Suppressor macrophage (primary cell): ENCODE results near the gene SNX12.
A peak's percentile ranks its signal among the peaks of the same experiment; 100 is the strongest.

Experiments
- DNase-seq, 4 experiments: peaks; one replicate each; pipeline ENCODE4 v3.0.0-alpha.2; 2020 to 2022
- total RNA-seq, 17 experiments: gene quantifications; one replicate each; lab custom pipeline; 2026; ENCODE audit warnings: mixed read lengths in 6 of 17, inconsistent platforms in 3 of 17; lab: John Stamatoyannopoulos, UW

The SNX12 gene
- 32.3 to 95.2 (median 72.8) reads per million in 17 experiments for total RNA-seq

DNA sequence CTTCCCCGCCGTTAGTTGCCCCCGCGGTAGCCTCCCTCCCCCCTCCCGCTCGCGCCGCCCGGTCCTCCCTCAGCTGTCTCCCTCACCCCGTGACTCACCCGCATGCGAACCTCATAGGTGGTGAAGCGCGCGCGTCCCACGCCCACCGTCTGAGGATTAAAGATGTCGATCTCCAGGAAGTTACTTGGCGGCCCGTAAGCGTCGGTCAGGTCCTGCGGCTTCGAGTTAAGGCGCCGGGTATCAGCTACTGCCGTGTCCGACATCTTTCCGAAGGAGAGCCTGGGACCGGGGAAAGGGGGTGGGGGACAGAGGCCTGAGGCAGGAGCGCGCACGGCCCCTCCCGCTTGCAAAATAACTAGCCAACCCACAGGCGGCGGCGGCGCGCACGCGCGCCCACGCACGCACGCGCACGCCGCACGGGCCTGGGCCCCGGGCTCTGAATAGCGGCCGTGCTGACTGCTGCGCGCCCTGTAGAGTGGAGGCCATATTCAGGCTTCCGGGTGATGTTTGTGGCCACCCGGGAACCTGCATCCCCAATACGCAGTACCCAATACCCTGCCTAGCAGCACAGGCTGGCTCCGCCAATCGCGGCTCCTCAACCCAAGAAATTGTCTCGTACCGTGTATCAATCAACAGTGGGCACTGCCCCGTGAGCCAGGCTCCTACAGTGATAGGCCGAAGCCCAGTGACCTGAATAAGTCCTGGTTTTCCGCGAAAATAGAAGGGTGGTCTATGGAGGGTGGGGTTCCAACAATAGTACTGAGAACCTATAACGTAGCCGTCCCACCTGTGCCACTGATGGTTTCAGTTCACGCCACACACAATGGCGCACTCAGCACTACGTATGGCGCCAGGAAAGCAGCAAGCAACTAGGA, at the start of gene SNX12:
SNX12 (minus strand) TSS at position 291 of the 875 bp plus-strand sequence; CDS start at position 263, 28 bp downstream.
- peak; percentile 93 to 95 (median 94) for DNase-seq

DNA sequence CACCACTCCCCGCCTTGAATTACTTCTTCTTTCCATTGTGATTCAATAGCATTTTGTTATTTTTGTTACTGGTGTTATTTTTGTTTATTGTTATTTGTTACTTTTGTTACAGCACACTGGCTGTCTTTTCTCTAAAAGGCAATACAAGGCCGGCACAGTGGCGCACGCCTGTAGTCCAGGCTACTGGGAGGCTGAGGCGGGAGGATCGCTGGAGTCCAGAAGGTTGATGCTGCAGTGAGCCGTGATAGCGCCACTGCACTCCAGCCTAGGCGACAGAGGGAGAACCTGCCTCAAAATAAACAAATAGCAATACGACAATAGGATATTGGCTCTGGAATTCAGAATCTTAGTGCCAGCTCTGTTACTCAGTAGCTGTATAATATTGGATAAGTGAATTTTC, 49.2 kb upstream of the SNX12 start:
- no peak for DNase-seq

DNA sequence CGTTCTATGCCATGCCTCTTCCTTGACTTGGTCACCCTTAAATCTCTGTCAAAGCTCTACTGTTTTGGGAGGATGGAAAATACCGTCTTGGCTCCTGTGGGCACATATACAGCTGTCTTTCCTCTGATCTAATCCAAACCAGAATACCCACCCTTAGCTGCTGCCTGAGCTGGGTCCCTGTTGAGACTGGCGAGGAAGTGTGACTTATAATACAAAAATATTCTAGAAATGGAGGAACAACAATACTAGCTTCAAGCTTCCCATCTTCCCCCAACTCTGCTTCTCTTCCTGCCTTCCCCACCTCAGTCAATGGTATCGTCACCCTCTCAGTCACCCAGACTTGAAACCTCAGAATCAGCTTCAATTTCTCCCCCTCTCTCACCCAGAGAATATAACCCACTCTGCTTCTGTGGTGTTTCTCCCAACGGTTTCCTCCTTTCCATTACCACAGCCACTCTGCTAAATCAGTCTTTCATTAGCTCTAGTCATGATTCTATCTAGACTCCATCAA, 43.8 kb upstream of the SNX12 start:
- DNase-seq = peak in 3 of 4 experiments; percentile 14 to 28 (median 21)

DNA sequence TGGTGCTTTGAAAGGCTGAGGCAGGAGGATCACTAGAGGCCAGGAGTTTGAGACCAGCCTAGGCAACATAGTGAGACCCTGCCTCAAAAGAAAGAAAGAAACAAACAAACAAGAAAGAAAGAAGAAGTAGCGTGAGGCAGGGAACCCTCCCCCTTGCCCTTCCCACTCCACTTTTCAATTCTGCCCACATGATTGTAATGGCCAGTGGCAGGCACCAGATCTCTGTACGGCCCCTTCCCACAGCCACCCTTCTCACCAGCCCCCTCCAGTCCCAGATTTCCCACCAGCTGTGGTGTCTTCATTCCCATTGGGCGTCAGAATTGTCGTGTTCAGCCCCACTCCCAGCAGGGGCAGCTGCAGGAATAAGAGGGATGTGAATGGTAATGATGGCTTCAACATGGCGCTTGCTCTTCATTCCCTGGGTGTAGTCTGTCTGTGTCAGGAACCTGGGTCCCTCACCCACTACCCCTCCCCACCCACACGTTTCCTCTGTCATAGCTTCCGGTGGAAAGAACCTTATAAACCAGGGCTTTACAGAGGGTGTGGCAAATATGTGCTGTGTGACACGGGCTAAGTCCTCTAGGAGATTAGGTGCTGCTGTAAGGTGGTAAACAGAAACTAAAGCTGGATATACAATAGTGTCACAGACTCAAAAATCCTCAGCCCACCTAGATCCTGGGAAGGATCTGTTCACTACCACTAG, 43.2 kb upstream of the SNX12 start, which contains the start of gene IL2RG:
IL2RG (minus strand) TSS at position 437 of the 703 bp plus-strand sequence; CDS start at position 399, 38 bp downstream.
- DNase-seq = peak; percentile 56 to 76 (median 74)

DNA sequence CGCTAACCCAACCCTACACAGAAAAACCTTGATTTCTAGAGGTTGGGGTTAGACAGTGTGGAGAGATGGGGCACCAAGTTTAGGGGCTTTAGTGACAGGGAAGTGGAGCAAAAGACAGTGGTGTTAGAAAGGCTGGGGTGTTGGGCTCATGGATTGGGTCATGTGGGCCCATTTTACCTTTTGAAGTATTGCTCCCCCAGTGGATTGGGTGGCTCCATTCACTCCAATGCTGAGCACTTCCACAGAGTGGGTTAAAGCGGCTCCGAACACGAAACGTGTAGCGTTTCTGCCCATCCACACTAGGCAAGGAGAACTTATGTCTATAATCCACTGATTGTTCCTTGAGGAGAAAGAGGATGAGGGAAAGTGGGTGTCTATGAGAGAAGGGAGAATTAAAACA, 40.9 kb upstream of the SNX12 start:
- DNase-seq = no peak

DNA sequence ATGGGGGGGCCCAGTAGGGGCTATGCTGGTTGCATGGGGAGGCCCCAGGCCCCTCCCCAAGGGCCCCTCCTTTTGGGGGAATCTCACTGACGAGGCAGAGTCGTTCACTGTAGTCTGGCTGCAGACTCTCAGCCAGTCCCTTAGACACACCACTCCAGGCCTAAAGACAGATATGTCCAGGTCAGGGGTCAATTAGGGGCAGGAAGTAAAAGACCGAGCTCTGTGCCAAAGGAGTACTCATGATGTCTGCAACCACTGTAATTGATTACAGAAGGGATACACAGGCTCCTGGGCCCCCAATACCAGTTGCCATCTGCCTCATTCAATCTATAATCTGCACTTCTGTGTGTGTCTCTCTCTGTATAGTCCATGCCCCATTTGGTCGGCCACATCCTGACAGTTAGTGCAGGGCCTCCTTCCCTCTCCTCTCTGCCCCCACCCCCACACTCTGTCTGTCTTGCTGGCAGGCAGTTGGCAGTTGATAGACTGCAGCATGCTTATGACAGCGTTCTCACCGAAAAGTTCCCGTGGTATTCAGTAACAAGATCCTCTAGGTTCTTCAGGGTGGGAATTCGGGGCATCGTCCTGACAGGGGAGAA, 39.7 kb upstream of the SNX12 start:
- peak in 2 of 4 experiments; percentile 26 to 34 for DNase-seq

DNA sequence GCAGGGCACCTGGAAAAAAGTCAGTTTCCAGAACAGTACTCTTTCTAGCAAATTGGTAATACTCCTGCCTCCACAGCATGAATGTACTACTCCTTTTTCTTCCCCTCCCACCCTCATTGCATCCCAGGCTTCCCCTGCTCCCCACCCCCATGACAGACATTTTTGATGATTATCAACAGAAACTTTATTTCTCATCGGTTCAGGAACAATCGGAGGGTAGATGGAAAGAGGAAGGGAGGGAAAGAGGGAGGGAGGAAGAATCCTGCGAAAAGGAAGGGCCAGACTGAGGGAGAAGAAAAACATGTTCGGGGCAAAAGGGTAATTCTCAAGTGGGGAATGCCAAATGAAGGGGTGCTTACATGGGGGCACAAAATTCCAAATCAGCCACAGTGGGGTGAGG, 39.1 kb upstream of the SNX12 start:
- DNase-seq = no peak

DNA sequence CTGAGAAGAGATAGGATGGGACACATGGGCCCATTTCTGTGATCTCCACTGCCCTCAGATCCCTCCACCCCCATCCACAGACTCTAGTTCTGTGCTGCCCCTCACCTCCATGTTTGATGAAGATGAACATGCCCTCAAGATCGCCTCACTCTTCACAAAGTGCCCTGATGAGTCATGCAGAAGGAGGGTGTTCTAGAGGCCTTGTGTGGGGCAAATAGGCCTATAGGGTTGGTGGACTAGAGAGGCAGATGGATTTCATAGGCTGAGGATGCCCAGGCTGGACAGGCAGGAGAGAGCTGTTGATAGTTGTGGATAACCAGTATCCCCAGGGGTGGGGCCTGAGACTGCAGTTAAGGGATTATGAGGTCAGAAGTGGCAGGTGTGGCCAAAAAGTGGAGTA, 38.3 kb upstream of the SNX12 start, which contains the start of gene CXorf65:
CXorf65 (minus strand) TSS at position 314 of the 400 bp plus-strand sequence; CDS start at position 130, 184 bp downstream.
- DNase-seq = peak in 1 of 4 experiments; percentile 21

DNA sequence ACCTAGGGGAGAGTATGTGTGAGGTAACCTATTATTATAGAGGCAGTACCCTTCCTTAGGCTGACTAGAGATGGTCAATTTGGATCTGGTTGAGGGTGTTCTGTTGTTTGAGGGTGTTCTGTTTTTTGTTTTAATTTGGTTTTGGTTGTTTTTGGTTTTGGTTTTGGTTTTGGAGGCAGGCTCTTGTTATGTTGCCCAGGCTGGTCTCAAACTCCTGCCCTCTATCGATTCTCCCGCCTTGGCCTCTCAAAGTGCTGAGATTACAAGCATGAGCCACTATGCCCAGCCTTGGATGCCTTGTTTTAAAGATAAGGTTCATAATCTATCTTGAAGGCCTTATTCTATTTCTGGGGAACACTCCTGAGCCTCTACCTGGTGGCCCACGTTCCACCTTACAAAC, 37.5 kb upstream of the SNX12 start:
- no peak for DNase-seq

DNA sequence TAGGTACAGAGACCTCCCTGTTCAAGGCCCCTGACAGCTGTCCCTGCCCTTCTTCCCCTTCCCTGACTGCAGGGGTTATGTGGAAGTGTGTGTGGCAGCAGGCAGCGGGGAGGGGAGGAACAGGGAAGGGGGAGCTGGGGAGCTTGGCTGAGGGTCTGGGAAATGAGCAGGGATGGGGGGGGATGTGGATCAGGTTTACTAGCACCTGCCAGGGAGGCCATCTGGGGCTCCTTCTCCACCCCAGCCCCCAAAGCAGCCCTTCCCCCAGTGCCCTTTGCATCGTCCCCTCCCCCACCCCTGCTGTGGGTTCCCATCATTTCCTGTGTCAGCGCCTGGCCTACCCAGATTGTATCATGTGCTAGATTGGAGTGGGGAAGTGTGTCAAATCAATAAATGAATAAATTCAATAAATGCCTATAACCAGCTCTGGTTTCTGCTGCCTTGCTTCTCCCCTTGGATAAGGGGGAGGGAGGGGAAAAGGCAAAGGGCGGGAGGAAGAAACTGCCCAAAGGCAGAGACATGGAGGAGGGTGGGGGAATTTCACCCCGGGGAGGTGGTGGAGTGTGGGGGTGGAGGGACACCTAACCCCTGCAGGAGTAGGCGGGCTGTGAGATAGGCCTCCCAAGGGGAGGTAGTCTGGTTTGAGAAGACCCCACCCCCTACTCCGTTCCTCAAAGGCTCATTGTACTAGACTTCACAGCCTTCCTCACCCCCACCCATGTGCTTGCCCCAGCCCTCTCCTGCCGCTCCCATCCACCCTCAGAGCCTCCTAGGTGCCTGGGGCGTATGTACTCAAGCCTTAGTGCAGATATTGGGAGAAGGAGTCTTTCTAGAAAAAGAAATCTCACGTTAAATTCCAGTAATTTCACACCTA, 35.2 kb upstream of the SNX12 start:
- peak in 3 of 4 experiments; percentile 34 to 65 (median 52) for DNase-seq

DNA sequence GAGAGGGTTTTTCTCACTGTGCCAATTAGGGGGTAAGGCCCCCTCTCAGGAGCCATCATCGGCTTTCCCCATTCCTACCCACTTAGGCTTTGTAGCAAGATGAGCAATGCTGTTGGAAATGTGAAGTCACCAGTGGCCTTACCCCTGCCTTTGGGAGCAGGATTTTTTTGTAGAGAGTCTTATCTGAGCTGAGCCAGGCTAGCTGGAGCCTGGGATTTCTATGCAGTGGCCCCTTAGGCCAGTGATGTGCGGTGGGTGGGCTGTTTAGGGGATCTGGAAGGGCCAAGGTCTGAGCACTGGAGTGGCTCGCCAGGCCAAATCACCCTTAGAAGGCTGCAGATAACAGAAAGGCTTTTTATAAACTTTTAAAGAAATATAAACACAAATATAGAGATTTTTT, 34.2 kb upstream of the SNX12 start:
- DNase-seq = no peak

DNA sequence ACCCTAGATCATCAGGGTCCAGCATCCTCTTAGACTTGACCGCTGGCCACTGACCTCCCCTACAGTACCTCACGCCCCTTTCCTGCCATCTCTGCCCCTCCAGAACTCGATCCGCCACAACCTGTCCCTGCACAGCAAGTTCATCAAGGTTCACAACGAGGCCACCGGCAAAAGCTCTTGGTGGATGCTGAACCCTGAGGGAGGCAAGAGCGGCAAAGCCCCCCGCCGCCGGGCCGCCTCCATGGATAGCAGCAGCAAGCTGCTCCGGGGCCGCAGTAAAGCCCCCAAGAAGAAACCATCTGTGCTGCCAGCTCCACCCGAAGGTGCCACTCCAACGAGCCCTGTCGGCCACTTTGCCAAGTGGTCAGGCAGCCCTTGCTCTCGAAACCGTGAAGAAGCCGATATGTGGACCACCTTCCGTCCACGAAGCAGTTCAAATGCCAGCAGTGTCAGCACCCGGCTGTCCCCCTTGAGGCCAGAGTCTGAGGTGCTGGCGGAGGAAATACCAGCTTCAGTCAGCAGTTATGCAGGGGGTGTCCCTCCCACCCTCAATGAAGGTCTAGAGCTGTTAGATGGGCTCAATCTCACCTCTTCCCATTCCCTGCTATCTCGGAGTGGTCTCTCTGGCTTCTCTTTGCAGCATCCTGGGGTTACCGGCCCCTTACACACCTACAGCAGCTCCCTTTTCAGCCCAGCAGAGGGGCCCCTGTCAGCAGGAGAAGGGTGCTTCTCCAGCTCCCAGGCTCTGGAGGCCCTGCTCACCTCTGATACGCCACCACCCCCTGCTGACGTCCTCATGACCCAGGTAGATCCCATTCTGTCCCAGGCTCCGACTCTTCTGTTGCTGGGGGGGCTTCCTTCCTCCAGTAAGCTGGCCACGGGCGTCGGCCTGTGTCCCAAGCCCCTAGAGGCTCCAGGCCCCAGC, 32.7 kb upstream of the SNX12 start:
- DNase-seq = no peak

DNA sequence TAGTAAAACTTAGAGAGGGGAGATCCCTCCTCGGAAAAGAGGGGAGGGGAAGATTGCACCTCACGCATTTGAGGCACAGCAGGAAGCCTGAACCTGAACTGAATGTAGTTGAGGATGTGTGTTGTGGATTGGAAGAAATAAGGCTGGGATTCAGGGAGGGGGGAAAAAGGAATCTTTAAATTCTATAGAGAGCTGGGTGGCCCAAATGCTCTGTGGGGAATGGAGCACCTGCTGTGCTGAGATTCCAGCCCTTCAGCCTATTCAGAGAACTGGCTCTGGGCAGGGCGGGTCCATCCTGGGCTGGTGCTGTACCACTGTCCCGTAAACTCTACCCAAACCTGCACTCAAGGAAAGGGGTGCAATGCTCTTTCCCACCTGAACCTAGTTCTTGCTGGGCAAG, 31.6 kb upstream of the SNX12 start:
- DNase-seq = no peak

DNA sequence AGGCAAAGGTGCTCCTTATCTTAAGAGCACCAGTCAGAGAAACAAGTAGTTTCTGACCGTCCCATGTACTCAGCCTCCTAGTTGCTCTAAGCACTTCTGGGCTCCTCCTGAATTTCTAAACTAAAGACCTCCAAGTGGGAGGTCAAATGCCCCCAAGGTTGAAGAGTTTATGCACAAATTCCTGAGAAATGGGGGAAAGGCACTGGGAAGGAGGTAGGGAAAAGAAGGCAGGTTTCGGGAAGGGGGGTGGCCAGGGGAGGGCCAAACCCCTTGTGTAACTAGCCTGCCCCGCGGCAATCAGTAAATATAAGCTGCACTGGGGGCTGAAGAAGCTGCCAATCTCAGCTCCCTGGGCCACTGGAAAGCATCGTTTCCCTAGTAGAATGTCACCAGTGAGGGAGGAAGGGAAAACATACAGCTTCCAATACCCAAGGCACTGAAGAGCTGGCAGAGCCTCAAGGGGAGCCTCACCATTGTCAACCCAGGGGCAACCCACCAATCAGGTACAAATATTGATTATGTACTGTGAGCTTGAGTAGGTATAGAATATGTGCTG, 30.9 kb upstream of the SNX12 start:
- no peak for DNase-seq

DNA sequence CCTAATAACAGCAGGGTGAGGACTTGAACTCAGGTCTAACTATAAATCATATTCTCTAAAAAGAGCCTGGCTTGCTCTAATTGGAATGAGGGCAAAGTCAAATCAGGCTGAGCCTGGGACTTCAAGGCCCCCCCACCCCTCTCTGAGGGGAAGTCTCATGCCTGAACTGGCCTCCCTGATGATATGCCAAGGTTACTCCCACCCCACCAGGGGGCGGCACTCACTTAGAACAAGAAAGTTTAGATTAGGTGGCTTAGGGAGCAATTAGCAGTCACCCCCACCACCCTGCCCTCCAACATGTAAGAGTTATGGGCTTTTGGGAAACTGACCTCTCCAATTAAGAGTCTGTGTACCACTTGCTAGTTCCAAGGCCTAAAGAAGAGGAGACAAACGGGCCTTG, 30.2 kb upstream of the SNX12 start:
- peak; percentile 64 to 82 (median 78) for DNase-seq

DNA sequence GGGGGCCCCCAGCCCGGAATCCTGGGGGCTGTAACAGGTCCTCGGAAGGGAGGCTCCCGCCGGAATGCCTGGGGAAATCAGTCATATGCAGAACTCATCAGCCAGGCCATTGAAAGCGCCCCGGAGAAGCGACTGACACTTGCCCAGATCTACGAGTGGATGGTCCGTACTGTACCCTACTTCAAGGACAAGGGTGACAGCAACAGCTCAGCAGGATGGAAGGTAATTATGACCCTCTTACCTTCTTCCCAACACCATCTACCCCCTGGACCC, 28.6 kb upstream of the SNX12 start:
- no peak for DNase-seq

DNA sequence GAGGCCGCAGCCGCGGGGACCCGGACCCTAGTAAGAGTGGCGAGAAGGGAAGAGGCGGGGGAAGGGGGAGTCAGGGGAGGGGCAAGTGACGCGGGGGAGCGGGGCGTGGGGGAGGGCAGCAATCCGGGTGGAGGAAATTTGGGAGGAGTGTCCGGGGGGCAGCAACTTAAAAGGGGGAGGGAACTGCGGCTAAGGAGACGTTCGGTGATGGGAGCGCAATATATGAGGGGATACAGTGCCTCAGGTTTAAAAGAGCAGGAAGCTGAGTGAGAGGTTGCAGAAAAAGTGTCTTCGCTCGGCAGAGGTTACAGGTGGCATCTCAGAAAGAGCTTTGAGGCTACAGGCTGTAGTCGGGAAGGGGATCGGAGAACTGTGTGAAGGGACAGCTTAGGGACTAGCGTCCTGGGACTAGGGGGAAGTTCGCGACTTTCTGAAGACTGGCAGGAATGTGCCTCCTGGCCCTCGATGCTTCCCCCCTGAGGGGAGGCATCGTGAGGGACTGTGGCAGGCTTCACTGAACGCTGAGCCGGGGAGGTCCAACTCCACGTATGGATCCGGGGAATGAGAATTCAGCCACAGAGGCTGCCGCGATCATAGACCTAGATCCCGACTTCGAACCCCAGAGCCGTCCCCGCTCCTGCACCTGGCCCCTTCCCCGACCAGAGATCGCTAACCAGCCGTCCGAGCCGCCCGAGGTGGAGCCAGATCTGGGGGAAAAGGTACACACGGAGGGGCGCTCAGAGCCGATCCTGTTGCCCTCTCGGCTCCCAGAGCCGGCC, 28.0 kb upstream of the SNX12 start:
- peak in 2 of 4 experiments; percentile 38 to 61 for DNase-seq

DNA sequence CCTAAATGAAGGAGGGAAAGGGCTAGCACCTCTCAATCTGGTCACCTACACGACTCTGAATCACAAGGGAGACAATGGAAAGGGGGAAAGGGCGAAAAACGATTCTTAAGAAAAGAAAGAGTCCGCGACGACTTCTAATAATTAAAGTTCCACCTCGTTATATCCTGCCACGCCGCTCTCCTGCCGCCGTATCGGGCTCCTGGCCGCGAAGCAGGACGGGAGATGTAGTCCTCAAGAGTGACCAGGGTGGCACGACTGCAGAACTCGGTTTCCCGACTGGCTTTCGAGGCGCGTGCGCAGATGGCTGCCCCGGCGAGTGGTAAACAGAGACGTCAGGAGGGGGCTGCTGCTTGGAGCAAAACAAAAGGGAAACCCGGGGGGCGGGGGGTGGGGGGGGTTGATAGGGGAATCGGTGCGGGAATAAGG, 27.4 kb upstream of the SNX12 start, which contains the start of gene FOXO4:
FOXO4 (plus strand) TSS at position 297 of the 426 bp plus-strand sequence. CDS start 678 bp downstream, outside the sequence.
- peak; percentile 84 to 93 (median 91) for DNase-seq

DNA sequence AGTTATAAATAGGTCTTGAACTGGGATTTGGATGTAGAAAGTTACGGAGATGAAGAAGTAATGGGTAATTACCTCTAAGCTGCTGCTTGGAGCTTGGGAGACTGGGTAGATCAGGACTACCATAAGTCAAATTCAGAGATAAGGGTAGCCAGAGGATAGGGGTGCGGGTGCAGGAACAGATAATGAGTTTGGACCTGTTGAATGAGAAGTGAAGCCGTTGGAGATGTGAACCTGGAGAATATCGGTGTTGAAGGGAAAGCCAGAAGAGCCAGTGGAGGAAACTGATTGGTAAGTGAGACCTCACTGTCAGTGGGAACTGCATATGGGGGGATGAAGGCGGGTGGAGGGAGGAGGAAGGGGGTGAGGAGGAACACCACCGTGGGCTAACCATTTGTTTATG, 26.9 kb upstream of the SNX12 start:
- no peak for DNase-seq
